GM21528 (cell line): ENCODE results near the gene POU4F3.

Experiments used
- ATAC-seq: cut with Tn5 transposase; IDR thresholded peaks from one replicate; pipeline ENCODE4 v1.9.1; 2021; ENCODE audit warnings: mild to moderate bottlenecking, moderate library complexity; ENCODE audit not compliant: unreplicated experiment, low FRiP score

POU4F3 gene

GRCh38 chr5:146388386-146388785, 49.7 kb downstream of the POU4F3 start:
- no peak for ATAC-seq

- no peak for ATAC-seq
Measured at GRCh38 chr5:146390469-146390868, 51.8 kb downstream of the POU4F3 start.
